ENCODE data around the gene GSTM1. TPM values are rescaled to one million over a fixed set of nuclear protein-coding genes. Genes with fewer than 3 reads are reported as not detected.

GSTM1 gene
- total RNA-seq, 2 donors from 2014 or later: 19.5 TPM; not detected in 1

DNA sequence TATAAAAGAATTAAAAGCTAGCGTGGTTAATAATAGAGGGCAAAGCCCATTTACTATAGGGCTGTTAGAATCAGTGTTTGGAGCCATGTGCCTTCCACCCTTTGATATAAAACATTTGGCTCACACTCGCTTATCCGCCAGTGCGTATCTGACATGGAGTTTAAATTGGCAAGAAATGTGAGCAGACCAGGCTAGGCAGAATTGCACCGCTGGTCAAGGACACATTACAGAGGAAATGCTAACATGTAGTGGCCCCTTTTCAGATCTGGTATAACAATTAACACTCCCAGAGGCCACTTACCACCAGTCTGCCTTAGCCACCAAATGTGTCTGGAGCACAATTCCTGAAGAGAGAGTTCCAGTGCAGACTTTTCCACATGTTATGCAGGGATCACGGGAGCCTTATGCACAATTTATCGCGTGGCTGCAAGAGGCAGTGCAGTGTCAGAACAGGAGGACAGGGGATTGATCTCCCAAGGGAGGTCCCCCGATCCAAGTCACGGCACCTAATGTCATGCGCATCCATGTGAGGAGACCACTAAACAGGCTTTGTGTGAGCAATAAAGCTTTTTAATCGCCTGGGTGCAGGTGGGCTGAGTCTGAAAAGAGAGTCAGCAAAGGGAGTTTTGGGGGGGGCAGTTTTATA lies 39.2 kb downstream of the GSTM1 start:
- H3K27me3 ChIP-seq: no peaks in the 10 kb centered on the region
- ATAC-seq (no peak), DNase-seq (peak in 2 of 4 donors; percentile 41 to 44)
- no peak for TF ChIP-seq POLR2A (IDR thresholded peaks at IDR 0.05)
- TF ChIP-seq, protein P1, sequence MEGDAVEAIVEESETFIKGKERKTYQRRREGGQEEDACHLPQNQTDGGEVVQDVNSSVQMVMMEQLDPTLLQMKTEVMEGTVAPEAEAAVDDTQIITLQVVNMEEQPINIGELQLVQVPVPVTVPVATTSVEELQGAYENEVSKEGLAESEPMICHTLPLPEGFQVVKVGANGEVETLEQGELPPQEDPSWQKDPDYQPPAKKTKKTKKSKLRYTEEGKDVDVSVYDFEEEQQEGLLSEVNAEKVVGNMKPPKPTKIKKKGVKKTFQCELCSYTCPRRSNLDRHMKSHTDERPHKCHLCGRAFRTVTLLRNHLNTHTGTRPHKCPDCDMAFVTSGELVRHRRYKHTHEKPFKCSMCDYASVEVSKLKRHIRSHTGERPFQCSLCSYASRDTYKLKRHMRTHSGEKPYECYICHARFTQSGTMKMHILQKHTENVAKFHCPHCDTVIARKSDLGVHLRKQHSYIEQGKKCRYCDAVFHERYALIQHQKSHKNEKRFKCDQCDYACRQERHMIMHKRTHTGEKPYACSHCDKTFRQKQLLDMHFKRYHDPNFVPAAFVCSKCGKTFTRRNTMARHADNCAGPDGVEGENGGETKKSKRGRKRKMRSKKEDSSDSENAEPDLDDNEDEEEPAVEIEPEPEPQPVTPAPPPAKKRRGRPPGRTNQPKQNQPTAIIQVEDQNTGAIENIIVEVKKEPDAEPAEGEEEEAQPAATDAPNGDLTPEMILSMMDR (IDR thresholded peaks at IDR 0.05): no peak
- H3K9me3 ChIP-seq: no peaks in the 10 kb centered on the region
- H3K4me1 ChIP-seq: peaks cover 65% of the 10 kb centered on the region
- H3K36me3 ChIP-seq (replicated peaks in 1 of 2; ENCODE audit: insufficient read depth in 1 of 2, low read depth in 2 of 2): no peaks in the 10 kb centered on the region
- intact Hi-C loops (cut with DNase I): no loop called here
- H3K27ac ChIP-seq: no peak overlapping the region
- no peak overlapping the region for H3K4me3 ChIP-seq
- WGBS, 2 donors: 57 to 60% methylated on average over 12 of the region's 12 CpGs

DNA sequence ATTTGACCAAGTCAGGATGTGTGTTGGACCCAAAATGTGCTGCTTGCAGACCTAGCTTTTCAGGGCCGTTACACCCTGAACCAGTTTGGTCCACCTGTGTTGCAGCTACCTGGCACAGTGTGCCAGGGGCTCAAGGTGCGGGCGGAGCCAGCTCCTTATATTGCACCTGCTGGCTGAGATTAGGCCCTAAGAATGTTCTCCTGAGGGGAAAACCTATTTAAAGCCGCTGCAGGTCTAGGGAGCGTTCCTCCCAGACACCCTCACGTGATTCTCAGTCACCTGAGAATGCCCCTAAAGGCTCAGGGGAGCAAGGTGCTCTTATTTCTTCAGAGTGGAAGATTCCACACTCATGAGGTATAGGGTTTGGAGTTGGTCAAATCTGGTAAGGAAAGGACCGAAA lies 41.3 kb downstream of the GSTM1 start:
- H3K36me3 ChIP-seq (replicated peaks in 1 of 2; ENCODE audit: insufficient read depth in 1 of 2, low read depth in 2 of 2): no peaks in the 10 kb centered on the region
- peaks cover 77% of the 10 kb centered on the region for H3K4me1 ChIP-seq
- H3K4me3 ChIP-seq: no peak overlapping the region
- WGBS, 2 donors: 44 to 58% methylated on average over 7 of the region's 7 CpGs
- no peaks in the 10 kb centered on the region for H3K9me3 ChIP-seq
- DNase-seq: peak in 2 of 4 donors; percentile 43 to 63
- intact Hi-C loops (cut with DNase I): no loop called here
- no peak overlapping the region for H3K27ac ChIP-seq
- TF ChIP-seq, protein P1 (IDR thresholded peaks at IDR 0.05): no peak
- TF ChIP-seq POLR2A (IDR thresholded peaks at IDR 0.05): no peak
- H3K27me3 ChIP-seq: no peaks in the 10 kb centered on the region
- no peak for ATAC-seq

DNA sequence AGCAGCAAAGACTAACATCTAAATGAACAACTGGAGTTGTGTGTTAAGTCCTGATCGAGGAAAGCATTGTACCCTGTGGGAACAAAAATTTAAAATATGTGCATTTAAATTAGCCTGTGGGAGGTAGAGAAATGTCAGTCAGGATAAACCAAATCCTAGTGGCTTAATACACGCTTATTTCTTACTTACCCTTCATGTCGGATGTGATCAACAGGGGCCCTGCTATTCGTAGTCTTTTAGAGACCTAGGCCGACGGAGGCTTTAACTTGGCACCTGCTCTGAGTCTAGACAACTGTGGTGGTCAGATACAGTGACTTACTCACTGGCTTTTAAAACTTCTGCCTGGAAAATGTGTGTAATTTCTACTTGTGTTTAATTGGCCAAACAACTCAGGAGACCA lies 43.0 kb downstream of the GSTM1 start:
- H3K27ac ChIP-seq: peak overlapping the region; percentile 4 to 72 (median 40)
- TF ChIP-seq, protein P1 (IDR thresholded peaks at IDR 0.05): no peak
- TF ChIP-seq POLR2A (IDR thresholded peaks at IDR 0.05): no peak
- H3K36me3 ChIP-seq (replicated peaks in 1 of 2; ENCODE audit: insufficient read depth in 1 of 2, low read depth in 2 of 2): no peaks in the 10 kb centered on the region
- DNase-seq (no peak), ATAC-seq (no peak)
- no peaks in the 10 kb centered on the region for H3K27me3 ChIP-seq
- H3K4me3 ChIP-seq: no peak overlapping the region
- intact Hi-C loops (cut with DNase I): no loop called here
- peaks cover 60% of the 10 kb centered on the region for H3K4me1 ChIP-seq
- no peaks in the 10 kb centered on the region for H3K9me3 ChIP-seq
- WGBS, 2 donors: 73 to 76% methylated on average over 6 of the region's 6 CpGs

GRCh38 chr1:109732390-109732881 lies 44.8 kb downstream of the GSTM1 start:
- H3K9me3 ChIP-seq: no peaks in the 10 kb centered on the region
- 9 to 12% methylated on average over 3 of the region's 3 CpGs for WGBS, 2 donors
- TF ChIP-seq, protein P1 (IDR thresholded peaks at IDR 0.05): no peak
- TF ChIP-seq POLR2A (IDR thresholded peaks at IDR 0.05): no peak
- peak; percentile 2 for ATAC-seq
- H3K27me3 ChIP-seq: no peaks in the 10 kb centered on the region
- intact Hi-C loops (cut with DNase I): no loop called here
- peak overlapping the region; percentile 58 to 72 (median 66) for H3K27ac ChIP-seq
- peaks cover 44% of the 10 kb centered on the region for H3K4me1 ChIP-seq
- H3K36me3 ChIP-seq (replicated peaks in 1 of 2; ENCODE audit: insufficient read depth in 1 of 2, low read depth in 2 of 2): no peaks in the 10 kb centered on the region
- no peak for DNase-seq
- H3K4me3 ChIP-seq: no peak overlapping the region

Data from body of pancreas (tissue), 4 donors.